ENCODE data around the gene GAGE12G. TPM values are rescaled to one million over a fixed set of nuclear protein-coding genes. Genes with fewer than 3 reads are reported as not detected.

The GAGE12G gene
- total RNA-seq, 3 donors from 2014 or later = not detected

GRCh38 chrX:49610718-49611310, 40.6 kb downstream of the GAGE12G start:
- no peaks in the 10 kb centered on the region for H3K4me1 ChIP-seq
- no peak overlapping the region for H3K4me3 ChIP-seq
- TF ChIP-seq CTCF (IDR thresholded peaks at IDR 0.05) = no peak
- no peak for TF ChIP-seq POLR2A (IDR thresholded peaks at IDR 0.05)
- TF ChIP-seq POLR2AphosphoS5 (IDR thresholded peaks at IDR 0.05) = no peak
- H3K36me3 ChIP-seq = no peaks in the 10 kb centered on the region
- DNase-seq (ENCODE audit: low spot score in 2 of 2) = no peak
- intact Hi-C loops (cut with DNase I; ENCODE audit: low total_unique reads) = no loop called here
- peaks cover 0 to 50% of the 10 kb centered on the region in 2 donors for H3K27me3 ChIP-seq
- no peaks in the 10 kb centered on the region for H3K9me3 ChIP-seq
- H3K27ac ChIP-seq = no peak overlapping the region

- no peaks in the 10 kb centered on the region for H3K36me3 ChIP-seq
- DNase-seq (ENCODE audit: low spot score in 2 of 2) = no peak
- intact Hi-C loops (cut with DNase I; ENCODE audit: low total_unique reads) = no loop called here
Observed at GRCh38 chrX:49618574-49618973, 48.4 kb downstream of the GAGE12G start.

More at GRCh38 chrX:49618574-49618973, 48.4 kb downstream of the GAGE12G start:
- TF ChIP-seq POLR2AphosphoS5 (IDR thresholded peaks at IDR 0.05) (no peak), POLR2A (IDR thresholded peaks at IDR 0.05) (no peak), CTCF (IDR thresholded peaks at IDR 0.05) (no peak)
- no peaks in the 10 kb centered on the region for H3K4me1 ChIP-seq
- no peak overlapping the region for H3K4me3 ChIP-seq
- peaks cover 0 to 21% of the 10 kb centered on the region in 2 donors for H3K27me3 ChIP-seq
- H3K27ac ChIP-seq = no peak overlapping the region
- no peaks in the 10 kb centered on the region for H3K9me3 ChIP-seq

Other genes starting within 250 kb of the GAGE12G start
- not detected for gene GAGE12J, start 248.4 kb upstream of the GAGE12G start, total RNA-seq
- gene GAGE13, start 238.8 kb upstream of the GAGE12G start, total RNA-seq = not detected
- gene GAGE12C, start 38.2 kb upstream of the GAGE12G start, total RNA-seq = not detected
- gene GAGE12D, start 28.7 kb upstream of the GAGE12G start, total RNA-seq = not detected
- gene GAGE12E, start 19.1 kb upstream of the GAGE12G start, total RNA-seq = not detected
- not detected for gene GAGE12F, start 9.6 kb upstream of the GAGE12G start, total RNA-seq
- gene GAGE12H, start 9.5 kb downstream of the GAGE12G start, total RNA-seq = not detected
- gene GAGE2A, start 19.1 kb downstream of the GAGE12G start, total RNA-seq = not detected
- gene GAGE1, start 28.6 kb downstream of the GAGE12G start, total RNA-seq = not detected
- gene PAGE1, start 125.6 kb downstream of the GAGE12G start, total RNA-seq = not detected